HG03280 (cell line): Measurements from ENCODE around the gene ABHD5.
A peak's percentile ranks its signal among the peaks of the same experiment; 100 is the strongest.

Source experiments
- ATAC-seq: cut with Tn5 transposase; IDR thresholded peaks from one replicate; pipeline ENCODE4 v1.9.1; 2021; ENCODE audit warnings: mild to moderate bottlenecking, moderate library complexity; ENCODE audit not compliant: unreplicated experiment

ABHD5 gene

DNA sequence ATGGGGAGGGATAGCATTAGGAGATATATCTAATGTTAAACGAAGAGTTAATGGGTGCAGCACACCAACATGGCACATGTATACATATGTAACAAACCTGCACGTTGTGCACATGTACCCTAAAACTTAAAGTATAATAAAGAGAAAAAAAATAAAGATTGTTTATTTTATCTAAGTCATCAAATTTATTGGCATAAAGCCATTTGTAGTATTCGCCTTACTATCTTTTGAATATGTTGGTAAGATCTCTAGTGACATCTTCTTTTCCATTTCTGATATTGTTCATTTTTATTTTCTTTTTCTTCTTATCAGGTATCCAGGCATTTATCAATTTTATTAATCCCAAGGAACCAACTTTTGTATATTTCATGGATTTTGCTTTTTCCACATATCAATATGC lies 5.8 kb upstream of the ABHD5 start:
- no peak for ATAC-seq

- ATAC-seq = no peak
Observed at GRCh38 chr3:43685921-43686320, 4.8 kb upstream of the ABHD5 start.

DNA sequence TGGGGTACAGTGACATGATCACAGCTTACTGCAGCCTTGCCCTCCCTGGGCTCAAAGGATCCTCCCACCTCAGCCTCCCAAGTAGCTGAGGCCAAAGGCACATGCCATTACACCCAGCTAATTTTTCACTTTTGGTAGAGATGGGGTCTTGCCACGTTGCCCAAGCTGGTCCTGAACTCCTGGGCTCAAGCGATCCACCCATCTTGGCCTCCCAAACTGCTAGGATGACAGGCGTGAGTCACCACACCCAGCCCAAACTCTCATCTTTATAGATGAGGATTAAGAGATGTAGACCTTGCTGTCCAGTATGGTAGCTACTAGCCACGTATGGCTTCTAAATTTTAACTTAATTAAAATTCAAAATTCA lies 4.4 kb upstream of the ABHD5 start:
- ATAC-seq = no peak

DNA sequence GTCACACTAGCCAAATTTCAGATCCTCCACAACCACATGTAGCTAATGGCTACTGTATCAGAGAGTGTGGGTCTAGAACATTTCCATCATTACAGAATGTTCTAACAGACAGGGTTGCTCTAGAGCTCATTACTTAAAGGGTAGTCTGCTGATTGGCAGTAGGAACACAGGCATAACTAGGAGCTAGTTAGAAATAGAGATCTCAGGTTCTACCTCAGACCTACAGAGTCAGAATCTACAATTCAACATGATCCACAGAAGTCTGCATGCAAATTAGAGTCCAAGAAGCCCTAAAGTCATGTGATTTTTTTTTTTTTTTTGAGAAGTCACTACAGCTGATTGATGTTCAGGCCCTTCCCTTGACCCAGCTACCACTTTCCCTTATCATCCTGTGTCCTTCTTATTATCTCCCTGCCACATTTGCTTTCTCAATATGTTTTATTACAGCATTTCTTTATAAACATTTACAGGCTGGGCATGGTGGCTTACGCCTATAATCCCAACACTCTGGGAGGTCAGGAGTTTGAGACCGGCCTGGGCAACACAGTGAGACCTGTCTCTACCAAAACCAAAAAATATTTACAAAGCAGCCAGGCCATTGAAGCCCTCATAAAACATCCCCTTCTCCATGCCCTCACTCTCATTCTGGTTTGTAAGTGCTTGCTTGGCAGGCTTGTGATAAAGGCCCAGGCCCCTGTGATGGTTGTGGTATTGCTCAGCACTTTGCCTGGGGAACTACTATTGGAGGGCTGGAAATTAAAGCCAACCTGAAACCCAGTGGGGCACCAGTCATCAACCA lies 3.8 kb upstream of the ABHD5 start:
- ATAC-seq = no peak

- ATAC-seq = no peak
Observed at GRCh38 chr3:43687499-43687811, 3.3 kb upstream of the ABHD5 start.

DNA sequence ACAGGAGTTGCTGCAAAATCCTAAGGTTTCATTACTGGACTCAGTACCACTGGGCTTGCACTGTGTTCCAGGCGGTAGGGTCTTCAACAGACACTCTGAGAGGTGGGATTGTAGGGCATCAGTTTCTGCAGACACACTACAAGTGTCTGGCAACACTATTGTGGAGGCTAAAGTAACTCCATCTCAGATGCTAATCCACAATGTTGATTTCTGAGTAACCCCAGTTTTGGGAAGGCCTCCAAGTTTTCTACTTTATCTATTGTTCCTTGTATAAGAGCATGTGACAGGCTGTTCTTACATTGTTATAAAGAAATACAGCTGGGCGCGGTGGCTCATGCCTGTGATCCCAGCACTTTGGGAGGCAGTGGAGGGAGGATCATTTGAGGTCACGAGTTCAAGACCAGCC lies 2.5 kb upstream of the ABHD5 start:
- no peak for ATAC-seq

DNA sequence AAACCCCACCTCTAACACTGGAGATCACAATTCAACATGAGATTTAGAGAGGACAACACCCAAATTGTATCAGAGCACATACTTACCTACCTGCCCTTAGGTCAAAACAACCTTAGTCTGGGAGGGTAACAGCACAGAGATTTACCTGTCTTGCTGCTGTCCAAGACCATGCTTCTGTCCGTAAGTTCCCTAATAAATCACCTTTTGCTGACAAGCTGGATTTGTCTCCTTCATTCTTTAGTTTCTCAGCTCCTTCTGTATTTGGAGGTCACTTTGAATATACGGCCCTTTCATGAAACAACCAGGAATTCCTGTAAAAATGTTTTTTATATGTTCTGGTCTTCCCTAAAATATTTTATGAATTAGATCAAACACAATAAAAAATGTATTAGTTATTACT lies 1.6 kb upstream of the ABHD5 start:
- no peak for ATAC-seq

DNA sequence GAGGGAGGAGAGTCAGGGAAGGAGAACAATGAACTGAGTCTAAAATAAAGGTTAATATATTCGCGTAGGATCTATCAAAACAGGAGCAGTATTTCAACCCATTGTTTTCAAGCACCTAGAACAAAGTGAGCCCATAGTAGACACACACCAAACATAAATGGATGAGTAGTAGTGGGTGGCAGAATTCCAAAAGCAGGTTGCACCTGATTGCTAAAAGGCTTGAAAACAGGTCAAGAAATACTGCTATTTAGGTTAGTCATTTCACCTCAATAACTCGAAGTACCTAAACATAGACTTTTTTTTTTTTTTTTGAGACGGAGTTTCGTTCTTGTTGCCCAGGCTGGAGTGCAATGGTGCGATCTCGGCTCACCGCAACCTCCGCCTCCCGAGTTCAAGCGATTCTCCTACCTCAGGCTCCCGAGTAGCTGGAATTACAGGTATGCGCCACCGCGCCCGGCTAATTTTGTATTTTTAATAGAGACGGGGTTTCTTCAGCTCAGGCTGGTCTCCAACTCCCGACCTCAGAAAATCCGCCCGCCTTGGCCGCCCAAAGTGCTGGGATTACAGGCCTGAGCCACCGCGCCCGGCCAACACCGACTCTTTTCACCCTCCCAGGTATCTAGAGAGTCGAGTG lies 855 bp upstream of the ABHD5 start:
- ATAC-seq = no peak

DNA sequence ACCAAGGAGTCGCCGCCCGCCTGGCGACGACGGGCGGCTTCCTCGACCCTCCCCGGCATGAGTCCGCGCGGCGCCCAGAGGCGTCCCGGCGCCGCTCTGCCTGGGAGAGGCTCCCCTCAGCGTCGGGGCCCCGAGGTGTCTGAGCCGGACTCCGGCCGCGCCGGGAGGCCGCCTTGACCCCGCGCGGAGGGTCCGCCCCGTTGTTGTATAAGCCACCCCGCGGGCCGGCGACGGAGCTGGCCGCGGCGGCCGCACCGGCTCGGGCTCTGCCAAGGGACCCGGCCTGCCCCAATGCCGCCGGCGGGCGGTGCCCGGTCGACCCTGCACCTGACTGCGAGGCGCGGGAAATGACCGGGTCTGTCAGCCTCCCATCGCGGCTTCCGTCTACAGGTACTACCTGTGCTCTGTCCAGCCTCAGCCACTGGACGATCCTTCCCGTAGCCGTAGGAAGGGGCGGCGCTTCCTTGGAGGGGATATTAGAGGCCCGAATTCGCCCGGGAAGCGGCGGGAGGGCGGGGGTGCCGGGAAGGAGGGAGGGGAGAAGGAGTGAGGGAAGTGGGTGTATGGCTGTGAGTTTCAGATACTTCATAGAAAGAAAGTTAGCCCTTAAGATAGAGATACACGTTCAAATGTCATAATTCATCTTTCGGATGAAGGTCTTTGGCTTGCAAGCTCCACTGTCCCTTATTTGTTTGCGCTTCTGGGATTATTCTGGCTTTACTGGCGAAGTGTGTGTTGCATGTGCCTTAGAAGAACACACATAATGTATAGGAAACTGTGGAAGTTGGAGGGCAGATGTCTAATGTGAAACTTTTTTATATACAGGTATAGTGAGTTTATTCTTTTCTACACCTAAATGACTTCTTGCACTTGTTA lies 620 bp downstream of the ABHD5 start:
- peak; percentile 35 for ATAC-seq

DNA sequence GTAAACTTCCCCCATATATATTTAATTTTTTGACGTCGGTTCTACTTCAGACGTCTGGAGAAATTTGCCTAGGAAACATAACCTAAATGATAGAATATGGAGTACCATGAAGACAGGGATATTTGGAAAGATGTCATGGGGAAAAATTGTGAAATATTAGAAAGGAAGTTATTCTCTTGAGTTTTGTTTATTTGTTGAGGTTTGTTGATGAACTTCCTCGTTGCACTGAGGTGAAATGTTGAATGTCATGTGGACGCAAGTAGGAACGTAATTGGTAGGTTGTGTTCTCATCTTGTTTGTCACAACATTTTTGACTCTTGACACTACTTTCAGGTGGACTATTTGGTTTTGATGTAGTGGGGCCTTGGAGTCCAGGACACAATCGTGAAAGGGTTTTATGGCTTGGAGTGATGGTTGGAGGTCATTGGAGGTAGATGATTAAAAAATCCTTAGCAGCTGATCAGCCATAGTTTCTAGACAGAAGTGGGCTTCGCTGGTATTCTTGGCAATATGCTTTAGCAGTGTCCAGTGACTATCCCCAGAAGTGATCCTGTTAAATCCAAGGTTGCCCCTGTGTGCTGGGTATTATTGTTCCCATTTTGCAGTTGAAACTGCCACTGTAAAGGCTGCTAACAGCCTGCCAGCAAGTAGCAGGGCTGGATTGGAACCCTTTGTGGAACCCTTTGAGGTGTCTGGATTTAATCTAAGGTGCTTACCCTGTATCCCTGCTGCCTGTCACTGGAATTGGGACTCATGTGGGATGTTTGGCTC lies 1.5 kb downstream of the ABHD5 start:
- no peak for ATAC-seq

DNA sequence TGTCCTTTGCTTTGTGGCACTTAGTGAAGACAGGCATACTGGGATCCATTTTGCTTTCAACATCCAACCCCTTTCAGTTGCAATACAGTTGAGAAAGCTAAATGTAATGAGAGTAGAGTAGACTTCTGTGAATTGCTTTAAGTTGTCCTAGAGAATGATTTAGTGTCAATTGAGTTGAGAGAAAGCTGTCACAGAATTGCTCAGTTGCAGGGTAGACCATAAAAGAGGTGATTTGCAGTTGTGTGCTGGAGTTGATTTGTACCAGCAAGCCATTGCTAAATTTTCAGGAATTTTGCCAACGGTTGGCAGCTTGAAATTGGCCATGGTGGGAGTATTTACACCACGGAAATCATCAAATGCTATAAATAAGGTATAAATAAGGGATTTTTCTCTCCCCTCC lies 2.2 kb downstream of the ABHD5 start:
- ATAC-seq = no peak

DNA sequence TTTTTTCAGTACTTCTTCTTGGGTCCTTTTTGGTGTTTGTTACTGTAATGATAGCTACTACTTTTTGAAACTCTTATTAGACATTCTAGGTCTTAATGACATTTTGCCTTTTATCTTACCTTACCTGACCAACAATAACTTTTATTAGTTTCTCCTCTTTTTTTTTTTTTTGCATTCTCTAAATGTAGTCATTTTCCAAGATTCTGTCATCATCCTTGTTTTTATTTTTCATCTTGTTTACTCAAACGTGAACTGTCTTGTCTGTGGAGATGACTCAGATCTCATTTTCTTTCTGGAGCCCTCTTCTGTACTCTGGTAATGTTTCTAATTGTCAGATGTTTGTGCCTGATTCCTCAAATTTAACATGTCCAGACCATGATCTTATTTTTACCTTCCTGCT lies 2.9 kb downstream of the ABHD5 start:
- ATAC-seq = no peak

DNA sequence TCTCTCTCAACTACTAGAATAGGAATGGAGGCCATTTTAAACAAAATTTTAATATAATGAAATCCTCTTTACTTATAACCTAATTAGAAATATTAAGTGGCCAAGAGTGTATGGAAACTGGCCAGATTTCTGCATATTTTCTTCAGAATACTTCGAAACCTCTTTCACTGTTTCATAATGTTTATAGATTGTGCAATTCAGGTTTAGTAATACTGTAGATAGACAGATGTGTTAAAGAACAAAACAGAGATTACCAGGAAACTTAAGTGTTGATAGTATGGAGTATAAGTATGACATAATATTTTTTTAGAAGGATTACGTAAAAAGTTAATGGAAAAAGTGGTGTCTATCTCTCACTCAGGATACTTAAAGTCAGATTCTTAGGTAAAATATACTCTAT lies 4.7 kb downstream of the ABHD5 start:
- ATAC-seq = no peak

GRCh38 chr3:43695863-43696262 lies 5.1 kb downstream of the ABHD5 start:
- ATAC-seq = no peak

GRCh38 chr3:43696441-43696840 lies 5.7 kb downstream of the ABHD5 start:
- ATAC-seq = no peak

- ATAC-seq = no peak
Observed at GRCh38 chr3:43696881-43697280, 6.1 kb downstream of the ABHD5 start.

GRCh38 chr3:43699864-43700263 lies 9.1 kb downstream of the ABHD5 start:
- ATAC-seq = peak; percentile 83

- no peak for ATAC-seq
Observed at GRCh38 chr3:43704697-43705096, 14.0 kb downstream of the ABHD5 start.

DNA sequence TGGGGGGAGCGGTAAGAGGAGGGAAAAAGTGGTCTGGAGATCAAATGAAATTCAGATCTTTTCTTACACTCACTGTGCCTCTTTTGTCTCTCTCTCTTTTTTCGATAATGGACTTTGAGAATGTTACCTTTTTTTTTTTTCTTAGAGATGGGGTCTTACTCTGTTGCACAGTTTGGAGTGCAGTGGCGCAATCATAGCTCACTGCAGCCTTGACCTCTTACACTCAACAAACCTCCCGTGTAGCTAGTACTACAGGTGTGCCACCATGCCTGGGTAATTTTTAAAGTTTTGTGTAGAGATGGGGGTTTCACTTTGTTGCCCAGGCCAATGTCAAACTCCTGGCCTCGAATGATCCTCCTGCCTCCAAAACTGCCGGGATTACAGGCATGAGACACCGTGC lies 15.6 kb downstream of the ABHD5 start:
- no peak for ATAC-seq

- ATAC-seq = no peak
Observed at GRCh38 chr3:43707266-43707665, 16.5 kb downstream of the ABHD5 start.

GRCh38 chr3:43707998-43708397 lies 17.3 kb downstream of the ABHD5 start:
- ATAC-seq = no peak
